Measurements from ENCODE around the gene RNASE1.
"Not testable (repeated sequence)": the region's sequence is repeated elsewhere in the genome, so short reads cannot be mapped to it uniquely, and the experiment has no call there.

The RNASE1 gene

GRCh38 chr14:20802341-20803084 lies at the start of gene RNASE1:
Gene RNASE1 (minus strand): TSS chr14:20802844. CDS start chr14:20802068, 776 bp downstream.
- no peak for DNase-seq (ENCODE audit: low read depth)

GRCh38 chr14:20848955-20849570 lies 46.4 kb upstream of the RNASE1 start:
- DNase-seq (ENCODE audit: low read depth), result no peak

- no peak for DNase-seq (ENCODE audit: low read depth)
Observed at GRCh38 chr14:20848316-20848954, 45.8 kb upstream of the RNASE1 start.

GRCh38 chr14:20846560-20846959 lies 43.9 kb upstream of the RNASE1 start:
- no peak for DNase-seq (ENCODE audit: low read depth)

- no peak for DNase-seq (ENCODE audit: low read depth)
Observed at GRCh38 chr14:20841096-20841495, 38.5 kb upstream of the RNASE1 start.

- DNase-seq (ENCODE audit: low read depth), result no peak
Observed at GRCh38 chr14:20837831-20838230, 35.2 kb upstream of the RNASE1 start.

- no peak for DNase-seq (ENCODE audit: low read depth)
Observed at GRCh38 chr14:20836668-20837338, 34.2 kb upstream of the RNASE1 start.

- no peak for DNase-seq (ENCODE audit: low read depth)
Observed at GRCh38 chr14:20834899-20835298, 32.3 kb upstream of the RNASE1 start.

GRCh38 chr14:20830831-20831230 lies 28.2 kb upstream of the RNASE1 start:
- DNase-seq (ENCODE audit: low read depth), result no peak

GRCh38 chr14:20828024-20828694 lies 25.5 kb upstream of the RNASE1 start:
- not testable (repeated sequence) for DNase-seq (ENCODE audit: low read depth)

- DNase-seq (ENCODE audit: low read depth), result no peak
Observed at GRCh38 chr14:20827326-20827725, 24.7 kb upstream of the RNASE1 start.

GRCh38 chr14:20826666-20827065 lies 24.0 kb upstream of the RNASE1 start:
- not testable (repeated sequence) for DNase-seq (ENCODE audit: low read depth)

GRCh38 chr14:20823859-20824258 lies 21.2 kb upstream of the RNASE1 start:
- no peak for DNase-seq (ENCODE audit: low read depth)

- DNase-seq (ENCODE audit: low read depth), result not testable (repeated sequence)
Observed at GRCh38 chr14:20821521-20822108, 19.0 kb upstream of the RNASE1 start.

- no peak for DNase-seq (ENCODE audit: low read depth)
Observed at GRCh38 chr14:20820063-20820904, 17.6 kb upstream of the RNASE1 start.

GRCh38 chr14:20818861-20819260 lies 16.2 kb upstream of the RNASE1 start:
- no peak for DNase-seq (ENCODE audit: low read depth)

- DNase-seq (ENCODE audit: low read depth), result not testable (repeated sequence)
Observed at GRCh38 chr14:20815946-20816345, 13.3 kb upstream of the RNASE1 start.

- DNase-seq (ENCODE audit: low read depth), result no peak
Observed at GRCh38 chr14:20811986-20812975, 9.6 kb upstream of the RNASE1 start.

GRCh38 chr14:20809917-20810316 lies 7.3 kb upstream of the RNASE1 start:
- DNase-seq (ENCODE audit: low read depth), result no peak

- DNase-seq (ENCODE audit: low read depth), result no peak
Observed at GRCh38 chr14:20808162-20808483, 5.5 kb upstream of the RNASE1 start.

All from HS-5 (cell line).